GM12864 (cell line): ENCODE measurements around the gene PCED1B.
"Not testable (repeated sequence)": the region's sequence is repeated elsewhere in the genome, so short reads cannot be mapped to it uniquely, and the experiment has no call there.

Experiments
- DNase-seq: peaks from one replicate; pipeline ENCODE4 v3.0.0-alpha.2; 2011; ENCODE audit warnings: low read depth
- H3K4me3 ChIP-seq: 2 replicates; pipeline ENCODE4 v1.5.1; 2011; ENCODE audit warnings: mild to moderate bottlenecking, low read depth, low read length, control low read depth
- TF ChIP-seq, protein P1 (sequence below): IDR thresholded peaks from 2 replicates; pipeline ENCODE4 v1.5.1; 2011; ENCODE audit warnings: low read depth, mild to moderate bottlenecking, moderate library complexity, low read length, control low read depth, inconsistent platforms; ENCODE audit errors: missing control alignments

Gene PCED1B

DNA sequence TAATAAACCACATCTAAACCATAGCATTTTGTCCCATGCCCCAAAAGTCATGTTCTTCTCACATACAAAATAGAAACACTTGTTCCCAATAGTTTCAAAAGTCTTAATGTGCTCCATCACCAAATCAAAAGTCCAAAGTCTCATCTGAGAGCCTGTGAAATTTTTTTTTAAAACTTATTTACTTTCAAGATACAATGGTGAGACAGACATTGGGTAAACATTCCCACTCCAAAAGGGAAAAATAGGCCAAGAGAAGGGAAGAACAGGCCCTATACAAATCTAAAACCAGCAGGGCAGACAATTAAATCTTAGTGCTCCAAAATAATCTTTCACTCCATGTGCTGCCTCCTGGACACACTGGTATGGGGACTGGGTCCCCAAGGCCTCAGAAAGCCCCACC is 84.7 kb downstream of the PCED1B start:
- TF ChIP-seq, protein P1, sequence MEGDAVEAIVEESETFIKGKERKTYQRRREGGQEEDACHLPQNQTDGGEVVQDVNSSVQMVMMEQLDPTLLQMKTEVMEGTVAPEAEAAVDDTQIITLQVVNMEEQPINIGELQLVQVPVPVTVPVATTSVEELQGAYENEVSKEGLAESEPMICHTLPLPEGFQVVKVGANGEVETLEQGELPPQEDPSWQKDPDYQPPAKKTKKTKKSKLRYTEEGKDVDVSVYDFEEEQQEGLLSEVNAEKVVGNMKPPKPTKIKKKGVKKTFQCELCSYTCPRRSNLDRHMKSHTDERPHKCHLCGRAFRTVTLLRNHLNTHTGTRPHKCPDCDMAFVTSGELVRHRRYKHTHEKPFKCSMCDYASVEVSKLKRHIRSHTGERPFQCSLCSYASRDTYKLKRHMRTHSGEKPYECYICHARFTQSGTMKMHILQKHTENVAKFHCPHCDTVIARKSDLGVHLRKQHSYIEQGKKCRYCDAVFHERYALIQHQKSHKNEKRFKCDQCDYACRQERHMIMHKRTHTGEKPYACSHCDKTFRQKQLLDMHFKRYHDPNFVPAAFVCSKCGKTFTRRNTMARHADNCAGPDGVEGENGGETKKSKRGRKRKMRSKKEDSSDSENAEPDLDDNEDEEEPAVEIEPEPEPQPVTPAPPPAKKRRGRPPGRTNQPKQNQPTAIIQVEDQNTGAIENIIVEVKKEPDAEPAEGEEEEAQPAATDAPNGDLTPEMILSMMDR: no peak
- no peak overlapping the region for H3K4me3 ChIP-seq
- no peak for DNase-seq

DNA sequence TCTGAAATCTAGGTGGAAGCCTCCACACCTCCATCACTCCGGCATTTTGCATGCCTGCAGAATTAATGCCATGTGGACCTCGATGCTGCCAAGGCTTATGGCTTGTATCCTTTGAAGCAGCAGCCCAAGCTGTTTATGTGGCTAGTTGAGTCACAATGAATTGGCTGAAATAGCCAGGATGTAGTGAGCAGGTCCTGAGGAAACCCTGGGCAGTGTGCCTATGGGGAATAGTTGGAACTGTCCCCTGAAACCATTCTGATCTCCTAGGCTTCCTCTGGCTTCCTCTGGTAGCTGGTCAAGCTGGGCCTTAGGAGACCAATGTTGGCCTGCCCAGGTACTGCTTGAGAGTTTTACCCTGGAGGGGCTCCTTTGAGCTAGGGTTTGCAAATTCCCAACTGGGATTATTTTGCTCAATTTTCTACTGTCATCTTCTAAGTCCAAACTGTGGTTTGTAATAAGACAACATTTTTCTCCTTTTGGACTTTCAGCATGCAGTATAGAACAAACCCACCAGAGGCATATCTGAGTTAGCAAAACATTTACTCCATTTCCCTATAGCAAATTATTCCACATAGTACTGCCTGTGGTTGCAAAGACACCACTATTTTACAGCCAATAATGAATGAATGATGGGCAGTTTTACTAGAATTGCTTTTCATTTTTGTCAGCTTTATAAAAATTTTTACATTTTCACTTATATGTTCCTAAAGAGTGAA is 85.5 kb downstream of the PCED1B start:
- no peak for DNase-seq
- TF ChIP-seq, protein P1: no peak
- H3K4me3 ChIP-seq: no peak overlapping the region

DNA sequence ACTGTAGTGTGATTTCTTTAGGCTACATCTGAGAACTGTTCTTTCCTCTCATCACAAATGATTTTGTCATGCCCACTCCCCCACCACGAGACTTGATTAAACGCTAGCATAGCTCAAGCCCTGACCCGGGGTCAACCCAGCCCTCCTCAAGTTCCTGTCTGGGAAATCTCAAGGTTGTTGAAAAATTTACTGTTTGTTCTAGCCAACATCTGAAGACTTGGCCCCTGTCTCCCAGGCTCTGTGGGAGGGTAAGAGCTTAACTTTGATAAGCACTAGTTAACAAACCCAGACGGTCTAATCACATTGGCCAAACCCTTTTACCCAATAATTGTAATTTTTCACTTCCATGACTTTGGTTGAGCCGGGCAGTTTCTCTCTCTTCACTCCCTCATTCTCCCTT is 86.5 kb downstream of the PCED1B start:
- no peak overlapping the region for H3K4me3 ChIP-seq
- TF ChIP-seq, protein P1: no peak
- DNase-seq: no peak

DNA sequence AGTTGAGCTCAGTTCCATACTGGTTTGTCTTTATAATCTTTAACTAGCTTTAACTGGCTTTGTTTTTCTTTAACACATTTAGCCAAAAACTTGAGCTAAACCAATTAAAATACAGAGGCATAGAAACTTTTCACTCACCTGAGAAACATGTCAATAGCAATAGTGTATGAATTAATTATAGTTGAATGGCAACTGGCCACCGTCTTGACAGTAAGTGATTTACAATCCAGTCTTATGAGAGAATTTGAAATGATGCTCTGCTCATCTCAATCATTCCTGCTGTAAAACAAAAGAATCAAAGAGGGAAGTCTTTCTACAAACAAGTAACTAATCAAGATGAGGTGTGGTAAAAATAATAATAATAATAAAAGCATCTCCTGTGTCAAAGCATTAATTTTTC is 86.9 kb downstream of the PCED1B start:
- no peak for DNase-seq
- TF ChIP-seq, protein P1: no peak
- H3K4me3 ChIP-seq: no peak overlapping the region

DNA sequence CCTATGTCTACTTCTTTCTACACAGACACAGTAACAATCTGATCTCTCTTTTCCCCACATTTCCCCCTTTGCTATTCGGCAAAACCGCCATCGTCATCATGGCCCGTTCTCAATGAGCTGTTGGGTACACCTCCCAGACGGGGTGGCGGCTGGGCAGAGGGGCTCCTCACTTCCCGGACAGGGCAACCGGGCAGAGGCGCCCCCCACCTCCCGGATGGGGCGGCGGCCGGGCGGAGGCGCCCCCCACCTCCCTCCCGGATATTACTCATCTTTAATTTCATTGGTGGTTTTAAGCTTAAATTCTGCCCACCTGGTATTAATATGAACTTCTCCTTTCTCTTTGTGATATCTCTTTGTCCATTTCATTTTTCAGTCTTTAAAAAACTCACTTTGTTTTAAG is 90.9 kb downstream of the PCED1B start:
- DNase-seq: not testable (repeated sequence)

DNA sequence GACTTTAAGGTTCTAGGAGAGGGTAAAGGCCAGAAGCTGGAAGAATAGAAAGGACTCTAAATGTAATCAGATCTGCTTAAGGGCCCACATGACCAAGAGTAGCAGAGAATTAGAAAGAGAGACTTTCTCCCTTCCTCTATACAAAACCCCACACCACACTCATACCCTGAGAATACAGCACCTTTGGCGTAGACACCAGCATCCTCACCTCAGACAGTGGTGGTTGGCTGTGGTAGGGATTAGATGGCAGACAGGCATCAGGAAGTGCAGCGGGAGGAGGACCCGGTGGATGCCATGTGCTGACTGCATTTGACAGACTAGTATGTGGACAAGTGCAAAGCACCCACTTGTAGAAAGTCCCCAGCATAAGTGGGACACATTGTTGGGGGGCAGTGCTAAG is 98.6 kb downstream of the PCED1B start:
- DNase-seq: no peak
- no peak overlapping the region for H3K4me3 ChIP-seq
- TF ChIP-seq, protein P1: no peak

More for the DNA sequence above, 90.9 kb downstream of the PCED1B start:
- H3K4me3 ChIP-seq: not testable (repeated sequence)

DNA sequence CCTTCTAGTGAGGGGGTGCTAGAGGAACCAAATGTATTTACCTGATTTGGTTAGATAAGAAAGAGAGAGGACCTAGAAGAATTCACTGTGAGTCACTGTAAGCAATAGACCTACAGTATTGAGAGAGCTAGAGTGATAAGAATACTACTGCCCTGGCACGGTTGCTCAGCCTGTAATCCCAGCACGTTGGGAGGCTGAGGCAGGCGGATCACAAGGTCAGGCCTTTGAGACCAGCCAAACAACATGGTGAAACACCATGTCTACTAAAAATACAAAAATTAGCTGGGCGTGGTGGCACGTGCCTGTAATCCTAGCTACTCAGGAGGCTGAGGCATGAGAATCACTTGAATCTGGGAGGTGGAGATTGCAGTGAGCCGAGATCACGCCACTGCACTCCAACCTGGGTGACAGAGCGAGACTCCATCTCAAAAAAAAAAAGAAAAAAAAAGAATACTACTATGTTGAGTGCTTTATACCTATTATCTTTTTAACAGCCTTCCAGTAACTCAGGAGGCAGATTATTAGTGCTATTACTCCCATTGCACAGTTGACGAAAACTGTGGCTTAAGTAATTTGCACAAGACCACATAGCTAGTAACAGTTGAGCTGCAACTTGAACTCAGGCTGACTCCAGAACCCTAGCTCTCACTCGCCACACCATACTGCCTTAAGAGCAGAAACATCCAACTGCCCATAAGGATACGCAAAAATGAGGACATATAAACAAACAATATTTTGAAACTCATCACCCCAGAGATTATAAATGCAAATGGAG is 102.9 kb downstream of the PCED1B start:
- not testable (repeated sequence) for DNase-seq

DNA sequence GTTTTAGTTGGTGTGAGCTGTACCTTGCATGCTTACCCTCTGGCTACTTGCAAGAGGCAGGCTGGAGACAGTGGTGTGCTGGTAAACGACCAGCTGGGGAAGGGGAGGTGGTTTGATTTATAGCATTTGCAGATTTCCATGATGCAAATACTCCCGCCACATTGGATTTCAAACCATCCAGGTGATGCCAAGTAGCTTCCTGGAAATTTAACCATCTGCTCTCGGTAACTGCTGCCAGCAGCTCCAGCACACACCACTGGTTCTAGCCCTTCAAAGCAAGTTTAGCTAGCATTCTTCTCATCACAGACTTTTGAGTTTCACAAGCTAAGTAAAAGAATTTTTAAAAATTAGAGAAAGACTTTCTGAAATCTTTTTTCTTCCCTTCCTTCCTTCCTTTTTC is 104.8 kb downstream of the PCED1B start:
- TF ChIP-seq, protein P1: no peak

More for the DNA sequence above, 102.9 kb downstream of the PCED1B start:
- not testable (repeated sequence) for H3K4me3 ChIP-seq

More for the DNA sequence above, 104.8 kb downstream of the PCED1B start:
- no peak for DNase-seq
- no peak overlapping the region for H3K4me3 ChIP-seq
